GM19351 (cell line): ENCODE measurements around the gene GPC5.
"Not testable (repeated sequence)": the region's sequence is repeated elsewhere in the genome, so short reads cannot be mapped to it uniquely, and the experiment has no call there.

Source experiments
- ATAC-seq: cut with Tn5 transposase; IDR thresholded peaks from one replicate; pipeline ENCODE4 v1.9.1; 2021; ENCODE audit warnings: mild to moderate bottlenecking, moderate library complexity; ENCODE audit not compliant: unreplicated experiment

GPC5 gene

GRCh38 chr13:91644806-91645205 is 246.4 kb downstream of the GPC5 start:
- no peak for ATAC-seq

DNA sequence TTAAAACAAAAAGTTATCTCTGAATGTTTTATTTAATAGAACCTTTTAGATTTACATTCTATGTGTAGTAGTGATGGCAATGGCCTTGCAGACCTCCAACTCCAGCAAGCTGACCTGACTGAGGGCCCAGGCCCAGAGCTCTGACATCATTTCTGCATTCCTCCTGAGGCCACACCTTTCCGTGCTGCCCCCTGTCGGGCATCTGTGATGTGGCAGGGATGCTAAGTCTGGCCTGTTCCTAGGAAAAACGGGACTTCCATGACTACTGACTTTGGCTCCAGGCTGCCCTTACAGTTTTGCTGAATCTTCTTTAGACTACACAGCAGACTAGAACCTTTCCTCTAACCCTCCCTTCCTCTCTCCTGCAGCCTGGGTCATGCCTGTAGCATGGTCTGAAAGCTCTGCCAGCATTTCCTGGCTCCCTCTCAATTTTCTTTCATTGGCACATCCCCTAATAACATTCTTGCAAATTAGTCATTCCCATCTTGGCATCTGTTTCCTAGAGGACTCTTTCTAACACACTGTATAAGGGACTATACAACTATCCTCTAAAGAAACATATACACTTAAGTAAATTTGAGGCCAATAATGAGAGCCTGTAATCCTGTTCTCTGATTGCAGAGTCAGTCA is 249.1 kb downstream of the GPC5 start:
- peak; percentile 86 for ATAC-seq

- no peak for ATAC-seq
Observed at GRCh38 chr13:91648012-91648411, 249.6 kb downstream of the GPC5 start.

DNA sequence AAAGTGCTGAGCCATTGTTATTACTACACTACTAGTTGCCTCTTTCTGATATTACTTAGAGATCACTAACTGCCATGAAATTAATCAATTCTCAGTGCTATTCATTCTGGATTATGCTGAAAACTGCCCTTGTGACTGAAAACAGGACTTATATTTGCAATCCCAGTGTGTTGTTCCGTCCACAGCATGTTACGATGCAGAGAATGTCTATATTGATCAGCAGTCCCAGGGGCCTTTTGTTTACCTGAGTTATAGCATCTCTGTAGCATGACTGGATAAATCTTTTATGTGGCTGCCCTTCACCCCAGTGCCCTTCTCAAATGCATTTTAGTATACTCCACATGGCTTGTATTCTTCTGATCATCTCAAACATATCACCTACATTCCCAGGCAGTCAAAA is 251.0 kb downstream of the GPC5 start:
- no peak for ATAC-seq

GRCh38 chr13:91652404-91653301 is 254.2 kb downstream of the GPC5 start:
- ATAC-seq = no peak

- ATAC-seq = no peak
Observed at GRCh38 chr13:91655731-91656130, 257.3 kb downstream of the GPC5 start.

DNA sequence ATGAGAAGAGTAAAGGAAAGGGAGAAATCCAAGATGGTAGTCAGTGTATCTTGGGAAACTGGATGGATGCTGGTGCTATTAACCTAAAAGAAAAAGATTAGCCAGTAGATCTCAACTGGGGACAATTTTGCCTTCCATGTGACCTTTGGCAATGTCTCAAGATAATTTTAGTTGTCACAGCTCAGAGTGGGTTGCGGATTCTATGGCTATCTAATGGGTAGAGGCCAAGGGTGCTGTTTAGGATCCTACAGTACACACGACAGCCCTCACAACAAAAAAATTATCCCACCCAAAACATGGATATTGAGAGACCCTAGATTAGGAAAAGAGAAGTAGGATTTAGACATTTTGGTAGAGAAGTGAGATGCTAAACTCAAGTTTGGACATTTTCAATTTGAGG is 258.9 kb downstream of the GPC5 start:
- no peak for ATAC-seq

DNA sequence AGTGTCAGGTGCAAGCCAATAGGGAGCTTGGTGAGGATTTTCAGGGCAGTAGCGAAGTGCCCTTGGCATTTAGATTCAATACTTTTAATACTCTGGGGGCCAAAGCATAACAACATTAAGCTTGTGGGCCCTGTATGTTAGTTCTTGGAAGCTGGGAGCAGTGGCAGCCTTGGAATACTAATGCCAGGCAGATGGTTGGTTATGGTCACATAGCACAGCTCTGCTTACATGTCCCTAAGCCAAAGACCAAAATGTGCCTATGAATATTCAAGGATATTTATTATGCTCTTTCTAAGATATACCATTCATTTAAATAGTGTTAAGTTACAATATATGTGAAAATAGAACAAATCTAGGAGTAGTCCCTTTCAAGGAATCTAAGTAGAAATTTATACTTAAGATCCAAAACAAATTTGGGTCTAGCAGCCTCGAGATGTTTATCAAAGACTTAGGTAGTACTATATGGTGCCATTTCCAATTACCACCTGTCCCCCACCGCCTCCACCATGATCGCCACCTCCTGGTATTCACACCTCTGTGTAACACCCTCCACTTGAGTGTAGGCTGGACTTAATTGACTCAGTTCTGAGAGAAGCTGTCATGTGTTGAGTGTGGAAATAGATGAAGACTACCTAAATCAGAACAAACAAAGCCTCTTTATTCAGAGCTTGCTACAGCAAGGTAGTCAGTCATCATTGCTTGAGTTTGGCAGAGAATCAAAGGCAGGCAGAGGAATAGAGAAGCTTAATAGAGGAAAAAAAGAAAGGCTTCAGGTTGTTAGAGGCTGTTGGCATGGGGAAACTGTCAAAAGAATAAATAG is 261.0 kb downstream of the GPC5 start:
- no peak for ATAC-seq

DNA sequence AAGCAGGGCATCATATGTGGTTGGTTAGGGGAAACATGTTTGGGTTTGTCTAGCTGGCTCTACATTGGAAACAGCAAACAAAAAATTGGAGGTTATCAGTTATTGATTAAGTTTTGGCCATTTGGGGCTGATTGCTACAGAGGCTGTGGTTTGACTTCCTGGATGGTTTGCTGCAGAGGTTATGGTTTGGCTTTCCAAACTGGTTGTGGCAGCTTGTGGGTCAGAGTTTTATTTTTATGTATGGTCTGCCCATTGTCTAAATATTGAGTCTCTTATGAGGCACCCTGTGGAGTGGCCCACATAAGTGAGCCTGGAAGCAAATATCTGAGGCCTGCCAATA is 261.6 kb downstream of the GPC5 start:
- ATAC-seq = no peak

GRCh38 chr13:91661692-91662490 is 263.5 kb downstream of the GPC5 start:
- ATAC-seq = no peak

DNA sequence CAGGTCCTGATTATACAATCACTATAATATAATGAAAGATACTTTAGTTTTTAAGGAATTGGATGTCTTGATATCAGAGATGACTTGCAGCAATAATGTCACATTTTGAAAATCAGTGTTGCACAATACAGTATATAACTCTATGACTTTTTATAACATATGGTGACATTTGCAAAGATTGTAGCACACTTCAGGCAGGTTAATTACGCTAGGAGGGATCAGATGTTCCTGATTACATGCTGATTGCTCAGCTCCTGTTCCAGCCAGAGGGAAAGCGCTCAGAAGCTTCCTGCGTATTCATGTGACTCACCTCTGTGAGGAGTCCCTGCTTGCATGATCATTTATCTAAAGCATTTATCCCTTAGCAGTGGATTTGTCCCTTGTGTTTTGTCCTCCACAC is 265.6 kb downstream of the GPC5 start:
- ATAC-seq = no peak

DNA sequence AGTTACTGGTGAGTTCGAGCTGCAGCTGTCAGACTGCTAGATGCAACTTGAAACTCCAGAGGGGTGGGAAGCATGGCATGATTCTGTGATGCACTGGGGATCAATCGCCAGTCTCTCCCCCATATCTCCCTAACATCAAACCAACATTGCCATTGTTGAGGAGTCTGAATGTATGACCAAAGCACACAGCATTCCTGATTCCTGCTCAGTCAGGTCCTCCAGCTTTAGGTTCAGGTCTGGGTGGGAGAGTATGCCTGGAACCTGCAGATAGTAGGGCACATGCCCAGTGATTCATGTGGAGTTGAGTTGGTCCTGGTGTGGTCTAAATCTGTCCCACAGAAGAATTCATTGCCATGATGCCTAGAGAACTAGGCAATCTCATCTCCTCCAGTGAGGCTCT is 269.1 kb downstream of the GPC5 start:
- no peak for ATAC-seq

GRCh38 chr13:91668866-91669495 is 270.6 kb downstream of the GPC5 start:
- no peak for ATAC-seq

DNA sequence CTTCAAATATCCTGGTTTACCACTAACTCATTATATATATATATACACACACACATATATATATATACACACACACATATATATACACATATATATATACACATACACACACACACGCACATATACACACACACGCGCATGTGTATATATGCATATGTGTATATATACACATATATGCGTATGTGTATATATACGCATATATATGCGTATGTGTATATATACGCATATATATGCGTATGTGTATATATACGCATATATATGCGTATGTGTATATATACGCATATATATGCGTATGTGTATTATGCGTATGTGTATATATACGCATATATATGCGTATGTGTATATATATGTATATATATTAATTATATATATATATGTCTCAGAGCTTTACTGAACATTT is 275.9 kb downstream of the GPC5 start:
- not testable (repeated sequence) for ATAC-seq

GRCh38 chr13:91684746-91685145 is 286.3 kb downstream of the GPC5 start:
- ATAC-seq = no peak

DNA sequence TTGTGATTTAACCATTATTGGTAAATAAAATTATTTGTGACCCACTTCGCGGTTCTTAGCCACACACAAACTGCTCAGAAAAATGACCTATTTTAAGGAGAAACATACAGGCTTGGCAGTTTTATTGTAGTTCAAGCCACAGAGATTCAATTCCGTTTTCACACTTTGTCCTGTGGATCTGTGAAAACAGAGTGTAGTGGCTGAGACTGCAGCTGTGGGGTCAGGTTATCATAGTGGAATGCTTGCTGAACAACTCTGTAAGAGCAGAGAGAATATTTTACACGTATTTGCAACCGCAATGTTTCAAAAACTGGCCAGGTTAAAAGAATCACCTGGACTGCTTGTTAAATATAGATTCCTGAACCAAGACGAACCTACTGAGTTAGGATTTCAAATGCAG is 292.5 kb downstream of the GPC5 start:
- ATAC-seq = no peak

- ATAC-seq = no peak
Observed at GRCh38 chr13:91693466-91693865, 295.0 kb downstream of the GPC5 start.

- no peak for ATAC-seq
Observed at GRCh38 chr13:91698308-91698707, 299.9 kb downstream of the GPC5 start.

GRCh38 chr13:91698767-91699166 is 300.3 kb downstream of the GPC5 start:
- ATAC-seq = no peak

GRCh38 chr13:91699863-91700262 is 301.4 kb downstream of the GPC5 start:
- ATAC-seq = no peak
